ENCODE measurements around the gene INIP.

The INIP gene

GRCh38 chr9:112717661-112718331 lies at the start of gene INIP:
TSS of gene INIP (minus strand) at chr9:112718117. CDS start at chr9:112716485, 1,632 bp downstream.
- DNase-seq, result peak; percentile 97

DNA sequence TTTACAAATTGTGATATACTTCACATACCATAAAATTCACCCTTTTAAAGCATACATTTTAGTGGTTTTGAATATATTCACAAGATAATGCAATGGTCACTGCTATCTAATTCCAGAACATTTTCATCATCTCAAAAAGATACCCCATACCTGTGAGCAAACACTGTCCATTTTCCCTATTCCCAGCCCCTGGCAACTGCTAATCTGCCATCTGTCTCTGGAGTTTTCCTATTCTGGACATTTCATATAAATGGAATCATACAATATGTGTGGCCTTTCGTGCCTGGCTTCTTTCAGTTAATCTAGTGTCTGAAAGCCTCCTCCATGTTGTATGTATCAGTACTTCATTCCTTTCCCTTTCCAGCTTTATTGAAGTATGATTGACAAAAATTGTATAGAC lies 47.4 kb upstream of the INIP start:
- DNase-seq, result no peak

- no peak for DNase-seq
Measured at GRCh38 chr9:112764837-112765236, 46.9 kb upstream of the INIP start.

DNA sequence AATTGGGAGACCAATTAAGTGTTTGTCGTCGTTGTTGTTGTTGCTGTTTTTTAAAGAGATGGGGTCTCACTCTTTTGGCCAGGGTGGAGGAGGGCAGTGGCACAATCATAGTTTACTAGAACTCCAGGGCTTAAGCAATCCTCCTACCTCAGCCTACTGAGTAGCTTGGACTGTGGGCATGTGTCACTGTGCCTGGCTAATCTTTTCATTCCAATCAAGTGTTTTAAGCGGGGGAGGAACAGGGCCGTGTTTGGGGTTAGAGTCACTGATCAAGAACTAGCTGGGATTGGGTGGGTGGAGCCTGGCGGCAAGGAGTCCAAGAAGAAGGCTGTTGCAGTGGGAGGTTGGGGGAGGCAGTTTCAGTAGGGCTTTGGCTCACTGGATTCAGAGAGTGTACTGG lies 46.4 kb upstream of the INIP start:
- peak; percentile 82 for DNase-seq

- no peak for DNase-seq
Measured at GRCh38 chr9:112762726-112763518, 45.0 kb upstream of the INIP start.

DNA sequence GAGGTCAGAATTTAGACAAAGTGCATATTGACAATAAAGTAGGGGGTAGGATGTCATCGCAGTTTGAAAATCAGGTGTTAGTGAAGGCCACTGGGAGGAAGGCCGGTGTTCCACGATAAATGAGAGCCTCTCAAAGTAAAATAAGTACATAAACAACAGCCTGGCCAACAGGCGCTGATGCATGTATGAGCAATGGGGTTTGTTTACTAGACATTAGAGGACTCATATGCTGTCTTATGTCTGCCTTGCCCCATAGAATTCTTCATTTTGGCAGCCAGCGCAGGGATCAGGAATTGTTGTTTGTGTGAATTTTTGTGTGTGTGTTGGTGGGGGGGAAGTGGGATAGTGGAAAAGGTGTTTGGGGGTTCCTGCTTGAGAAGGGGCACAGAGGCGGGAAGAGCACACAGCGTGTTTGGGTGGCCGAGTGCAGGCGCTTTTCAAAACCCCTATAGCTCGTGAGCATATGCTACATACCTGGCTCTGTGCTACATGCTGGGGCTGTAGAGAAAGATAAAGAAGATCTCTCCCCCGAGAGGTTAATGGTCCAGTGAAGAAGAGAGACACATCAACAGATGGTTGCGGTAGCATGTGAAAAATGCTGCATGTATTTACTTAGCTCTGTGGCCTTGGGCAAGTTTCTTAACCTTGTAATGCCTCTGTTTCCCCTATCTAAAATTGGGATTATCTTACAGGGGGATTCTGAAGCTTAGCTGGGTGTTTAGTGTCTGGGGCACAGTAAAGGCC lies 44.2 kb upstream of the INIP start:
- DNase-seq, result peak; percentile 19

DNA sequence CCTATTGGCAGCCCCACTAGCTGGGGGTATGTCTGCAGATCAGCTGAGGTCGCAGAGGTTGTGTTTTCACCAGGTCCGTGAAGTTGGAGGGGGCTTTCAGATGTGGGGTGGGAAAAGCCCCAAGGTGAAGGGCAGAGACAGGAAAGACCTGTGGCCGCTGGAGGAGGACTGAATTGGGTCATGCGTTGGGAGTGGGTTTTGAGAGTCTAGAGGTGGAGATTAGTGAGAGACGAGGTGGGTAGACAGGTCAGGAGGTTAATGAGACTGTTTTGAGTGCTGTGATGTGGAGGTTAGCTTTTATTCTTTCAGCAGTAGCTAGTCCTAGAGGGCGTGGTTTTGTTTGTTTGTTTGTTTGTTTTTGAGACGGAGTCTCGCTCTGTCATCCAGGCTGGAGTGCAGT lies 42.9 kb upstream of the INIP start:
- DNase-seq, result no peak

DNA sequence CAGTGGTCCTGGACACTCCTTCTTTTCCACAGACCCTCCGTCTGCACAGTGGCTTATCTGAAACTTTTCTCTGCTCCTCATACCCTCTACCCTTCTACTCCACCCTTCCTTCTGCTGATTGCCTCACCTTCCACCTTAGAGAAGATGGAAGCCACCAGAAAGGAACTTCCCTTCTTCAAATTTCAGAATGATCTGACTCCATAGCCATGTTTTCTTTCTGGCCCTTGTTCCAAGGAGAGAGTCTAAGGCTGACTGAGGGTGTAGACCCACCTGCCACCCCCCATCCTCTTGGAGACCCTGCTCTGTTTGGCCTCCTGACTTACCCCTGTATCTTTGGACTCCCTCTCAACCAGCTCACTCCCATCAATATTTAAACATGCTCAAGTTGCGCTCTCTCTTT lies 40.0 kb upstream of the INIP start:
- no peak for DNase-seq

GRCh38 chr9:112757282-112757883 lies 39.5 kb upstream of the INIP start:
- peak; percentile 86 for DNase-seq

- DNase-seq, result no peak
Measured at GRCh38 chr9:112755675-112756074, 37.8 kb upstream of the INIP start.

DNA sequence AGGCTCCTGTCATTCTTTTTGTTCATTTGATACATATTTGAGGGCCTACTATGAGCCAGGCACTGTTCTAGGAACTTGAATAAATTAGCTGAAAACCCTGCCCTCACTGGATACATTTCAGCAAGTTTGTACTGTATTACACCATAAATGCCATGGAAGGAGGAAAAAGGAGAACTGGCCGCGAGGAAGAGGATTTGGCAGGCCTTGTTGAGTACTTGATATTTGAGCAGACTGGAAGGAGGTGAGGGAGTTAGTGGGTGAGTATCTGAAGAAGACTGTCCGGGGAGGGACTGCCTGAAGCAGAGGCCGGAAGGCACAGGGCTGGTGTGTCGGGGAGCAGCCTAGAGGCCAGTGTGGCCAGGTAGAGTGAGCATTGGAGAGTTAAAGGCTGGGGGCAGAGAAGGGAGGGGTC lies 37.1 kb upstream of the INIP start:
- DNase-seq, result no peak

- peak; percentile 79 for DNase-seq
Measured at GRCh38 chr9:112754578-112754977, 36.7 kb upstream of the INIP start.

GRCh38 chr9:112753725-112754124 lies 35.8 kb upstream of the INIP start:
- peak; percentile 90 for DNase-seq

- DNase-seq, result no peak
Measured at GRCh38 chr9:112752334-112753125, 34.6 kb upstream of the INIP start.

GRCh38 chr9:112751056-112751795 lies 33.3 kb upstream of the INIP start:
- peak; percentile 58 for DNase-seq

DNA sequence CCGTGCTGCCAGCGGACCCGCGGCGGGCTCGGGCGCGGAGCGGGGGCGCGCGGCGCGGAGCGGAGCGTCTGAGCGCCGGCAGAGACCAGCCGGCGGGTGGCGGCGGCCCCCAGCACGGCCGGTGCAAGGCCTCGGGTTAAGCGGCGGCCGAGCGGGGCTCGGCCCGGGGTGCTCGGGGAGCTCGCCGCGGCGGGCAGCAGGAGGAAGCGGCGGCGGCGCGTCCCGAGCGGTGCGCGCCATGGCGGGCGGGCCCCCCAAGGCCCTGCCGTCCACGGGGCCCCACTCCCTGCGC lies 32.8 kb upstream of the INIP start:
- no peak for DNase-seq

- peak; percentile 92 for DNase-seq
Measured at GRCh38 chr9:112750016-112750763, 32.3 kb upstream of the INIP start, which contains the start of gene SNX30. TSS of gene SNX30 (plus strand) at chr9:112750760. CDS start at chr9:112751002, 242 bp downstream.

GRCh38 chr9:112747094-112747493 lies 29.2 kb upstream of the INIP start:
- no peak for DNase-seq

DNA sequence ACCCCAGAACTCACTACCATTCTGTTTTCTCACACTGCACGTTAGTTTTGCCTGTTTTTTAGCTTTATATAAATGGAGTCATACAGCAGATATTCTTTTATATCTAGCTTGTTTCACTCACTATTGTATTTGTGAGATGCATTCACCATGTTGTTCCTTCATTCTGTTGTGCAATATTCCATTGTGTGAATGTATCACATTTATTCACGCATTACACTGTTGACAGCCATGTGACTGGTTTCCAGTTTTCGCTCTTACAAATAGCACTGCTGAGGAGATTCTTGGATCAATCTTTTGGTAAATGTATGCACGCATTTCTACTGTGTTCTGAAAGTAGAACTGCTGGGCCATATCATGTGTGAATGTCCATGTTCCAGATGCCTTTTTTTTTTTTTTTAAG lies 26.3 kb upstream of the INIP start:
- no peak for DNase-seq

DNA sequence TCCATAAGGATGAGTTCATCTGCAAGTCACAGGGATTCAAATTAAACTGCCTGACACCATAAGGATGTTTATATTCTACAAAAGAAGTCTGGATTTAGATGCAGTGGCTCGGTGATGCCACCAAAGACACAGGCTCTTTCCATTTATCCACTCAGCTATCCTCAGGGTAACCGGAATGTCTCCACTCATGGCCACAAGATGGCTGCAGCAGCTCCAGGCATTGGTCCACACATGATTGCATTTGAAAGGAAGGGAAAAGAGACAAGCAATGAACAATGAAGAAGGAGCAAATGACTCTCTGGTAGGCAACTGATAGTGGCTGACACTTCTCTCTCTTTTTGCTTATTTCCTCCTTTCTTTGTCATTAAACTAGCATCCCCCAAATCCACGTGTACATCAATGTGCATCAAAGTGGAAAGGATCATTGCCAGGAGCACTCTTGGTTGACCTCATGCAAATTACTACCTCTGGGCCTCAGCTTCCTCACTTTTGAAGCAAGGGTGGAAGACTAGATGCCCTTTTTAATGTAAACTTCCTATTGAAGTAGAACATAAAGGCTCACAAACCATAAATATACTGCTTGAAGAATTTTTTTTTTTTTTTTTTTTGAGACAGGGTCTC lies 25.4 kb upstream of the INIP start:
- no peak for DNase-seq

DNA sequence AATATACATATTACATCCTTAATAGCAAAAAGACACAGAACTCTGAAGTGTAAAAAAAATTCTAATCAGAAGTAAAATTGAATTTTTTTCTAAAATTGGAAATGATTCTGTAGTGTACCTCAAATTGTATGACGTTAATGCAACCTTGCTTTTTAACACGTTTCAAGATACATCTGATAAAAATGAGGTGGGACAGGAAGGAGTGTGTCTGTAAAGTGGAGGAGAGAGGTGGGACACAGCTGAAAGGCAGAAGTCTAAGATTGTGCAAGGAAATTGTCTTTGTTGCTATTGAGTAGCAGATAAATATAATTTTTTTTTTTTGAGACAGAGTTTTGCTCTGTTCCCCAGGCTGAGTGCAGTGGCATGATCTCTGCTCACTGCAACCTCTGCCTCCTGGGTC lies 17.0 kb upstream of the INIP start:
- no peak for DNase-seq
